ENCODE data around the gene ANXA2R. TPM values are rescaled to one million over a fixed set of nuclear protein-coding genes. Genes with fewer than 3 reads are reported as not detected.

The ANXA2R gene
- total RNA-seq, 2 experiments from 2014 or later = 8.0 to 10.4 TPM

DNA sequence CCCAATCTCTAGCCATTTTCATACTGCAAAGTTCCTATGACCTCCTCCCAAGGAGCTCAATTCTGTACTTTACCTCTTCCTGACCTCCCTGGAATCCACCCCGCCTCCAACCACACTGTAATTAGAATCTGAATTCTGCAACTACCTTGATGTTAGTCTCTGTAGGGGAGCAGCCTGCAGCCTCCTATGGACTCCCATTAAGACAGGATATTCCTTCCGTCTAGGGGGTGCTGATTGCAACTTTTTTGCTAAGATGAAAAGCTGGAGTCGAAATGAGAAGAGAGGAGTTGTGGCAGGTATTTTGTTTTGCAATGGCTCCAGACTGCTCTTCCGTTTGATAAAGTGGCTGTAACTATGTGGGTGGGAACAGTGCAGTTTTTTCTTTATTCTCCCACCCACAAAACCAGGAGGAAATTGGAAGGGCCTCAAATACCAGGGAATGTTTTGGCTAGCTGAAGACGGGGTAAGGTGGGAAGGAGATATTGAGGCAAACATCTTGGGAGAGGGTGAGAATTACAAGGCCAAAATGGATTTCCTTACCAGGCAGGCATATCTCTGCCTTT, 23.8 kb downstream of the ANXA2R start:
- Mint-ChIP-seq H3K4me1 (ENCODE audit: low read depth) (peaks cover 35% of the 10 kb centered on the region), H3K27ac (peak overlapping the region; percentile 99)
- POLR2A ChIA-PET = interaction anchor here (1.0 to 8.6 kb wide), 10 partner anchors 8 to 105 kb away, joined by 3 to 145 read pairs (median 22); partner anchors contain the start of genes ANXA2R and ZNF131

DNA sequence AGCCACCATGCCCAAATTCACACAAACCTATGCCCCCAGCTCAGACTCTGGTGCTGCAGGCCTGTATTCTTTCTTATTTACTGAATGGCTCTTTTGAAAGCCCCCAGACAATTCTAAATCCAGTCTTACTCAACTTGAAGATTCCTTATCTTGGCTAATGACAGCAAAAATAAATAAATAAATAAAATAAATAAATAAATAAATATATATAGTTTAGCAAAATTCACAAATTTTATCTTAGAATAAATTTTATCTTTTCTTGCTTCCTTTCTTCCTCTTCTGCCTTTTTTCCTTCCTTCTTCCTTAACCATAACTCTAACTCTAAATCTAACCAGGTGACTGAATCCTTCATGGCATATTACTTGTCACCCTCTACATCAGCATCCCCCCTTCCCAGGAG, 25.6 kb downstream of the ANXA2R start:
- intact Hi-C loops (cut with micrococcal nuclease) = no loop called here

More for the DNA sequence above, 23.8 kb downstream of the ANXA2R start:
- ATAC-seq = no peak
- intact Hi-C loops (cut with micrococcal nuclease) = no loop called here
- Mint-ChIP-seq H3K27me3 (no peaks in the 10 kb centered on the region), H3K9me3 (no peaks in the 10 kb centered on the region), H3K36me3 (ENCODE audit: low read depth) (no peaks in the 10 kb centered on the region), H3K4me3 (peak overlapping the region; percentile 96)
- TF ChIP-seq, protein P1, sequence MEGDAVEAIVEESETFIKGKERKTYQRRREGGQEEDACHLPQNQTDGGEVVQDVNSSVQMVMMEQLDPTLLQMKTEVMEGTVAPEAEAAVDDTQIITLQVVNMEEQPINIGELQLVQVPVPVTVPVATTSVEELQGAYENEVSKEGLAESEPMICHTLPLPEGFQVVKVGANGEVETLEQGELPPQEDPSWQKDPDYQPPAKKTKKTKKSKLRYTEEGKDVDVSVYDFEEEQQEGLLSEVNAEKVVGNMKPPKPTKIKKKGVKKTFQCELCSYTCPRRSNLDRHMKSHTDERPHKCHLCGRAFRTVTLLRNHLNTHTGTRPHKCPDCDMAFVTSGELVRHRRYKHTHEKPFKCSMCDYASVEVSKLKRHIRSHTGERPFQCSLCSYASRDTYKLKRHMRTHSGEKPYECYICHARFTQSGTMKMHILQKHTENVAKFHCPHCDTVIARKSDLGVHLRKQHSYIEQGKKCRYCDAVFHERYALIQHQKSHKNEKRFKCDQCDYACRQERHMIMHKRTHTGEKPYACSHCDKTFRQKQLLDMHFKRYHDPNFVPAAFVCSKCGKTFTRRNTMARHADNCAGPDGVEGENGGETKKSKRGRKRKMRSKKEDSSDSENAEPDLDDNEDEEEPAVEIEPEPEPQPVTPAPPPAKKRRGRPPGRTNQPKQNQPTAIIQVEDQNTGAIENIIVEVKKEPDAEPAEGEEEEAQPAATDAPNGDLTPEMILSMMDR (IDR thresholded peaks at IDR 0.05) = no peak
- DNase-seq = no peak
- CTCF ChIA-PET = interaction anchor here (1.0 to 9.1 kb wide), 6 partner anchors 9 to 107 kb away, joined by 3 to 132 read pairs (median 30); no protein-coding TSS in a partner anchor

DNA sequence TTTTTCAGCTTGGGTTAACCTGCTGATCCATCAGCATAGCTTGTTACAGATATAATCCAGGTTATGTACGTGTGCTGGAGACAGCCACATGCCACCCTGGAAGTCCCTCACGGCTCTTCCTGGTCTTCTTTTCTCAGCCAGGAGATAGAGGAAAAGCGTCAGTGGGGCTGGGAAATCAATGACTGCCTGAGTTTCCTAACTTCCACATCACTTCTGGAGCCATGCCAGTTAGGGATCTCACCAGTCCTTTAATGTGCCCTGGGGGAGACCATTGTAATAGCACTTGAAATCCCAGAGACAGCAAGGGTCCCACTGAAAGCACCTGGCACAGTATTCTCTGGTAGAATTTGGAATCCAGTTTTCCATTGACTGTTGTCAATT, 29.2 kb downstream of the ANXA2R start:
- H3K4me1 Mint-ChIP-seq (ENCODE audit: low read depth) = peaks cover 40% of the 10 kb centered on the region

More for the DNA sequence above, 25.6 kb downstream of the ANXA2R start:
- H3K27me3 Mint-ChIP-seq = no peaks in the 10 kb centered on the region
- TF ChIP-seq, protein P1 (IDR thresholded peaks at IDR 0.05) = no peak
- CTCF ChIA-PET = interaction anchor here (2.0 kb wide), 1 partner anchor 27 kb away, joined by 7 read pairs; no protein-coding TSS in a partner anchor
- peaks cover 43% of the 10 kb centered on the region for H3K4me1 Mint-ChIP-seq (ENCODE audit: low read depth)
- POLR2A ChIA-PET = interaction anchor here (8.6 kb wide), 1 partner anchor 28 kb away, joined by 96 read pairs; no protein-coding TSS in a partner anchor
- no peak overlapping the region for H3K27ac Mint-ChIP-seq
- no peaks in the 10 kb centered on the region for H3K9me3 Mint-ChIP-seq
- no peaks in the 10 kb centered on the region for H3K36me3 Mint-ChIP-seq (ENCODE audit: low read depth)
- H3K4me3 Mint-ChIP-seq = no peak overlapping the region
- no peak for ATAC-seq
- no peak for DNase-seq

DNA sequence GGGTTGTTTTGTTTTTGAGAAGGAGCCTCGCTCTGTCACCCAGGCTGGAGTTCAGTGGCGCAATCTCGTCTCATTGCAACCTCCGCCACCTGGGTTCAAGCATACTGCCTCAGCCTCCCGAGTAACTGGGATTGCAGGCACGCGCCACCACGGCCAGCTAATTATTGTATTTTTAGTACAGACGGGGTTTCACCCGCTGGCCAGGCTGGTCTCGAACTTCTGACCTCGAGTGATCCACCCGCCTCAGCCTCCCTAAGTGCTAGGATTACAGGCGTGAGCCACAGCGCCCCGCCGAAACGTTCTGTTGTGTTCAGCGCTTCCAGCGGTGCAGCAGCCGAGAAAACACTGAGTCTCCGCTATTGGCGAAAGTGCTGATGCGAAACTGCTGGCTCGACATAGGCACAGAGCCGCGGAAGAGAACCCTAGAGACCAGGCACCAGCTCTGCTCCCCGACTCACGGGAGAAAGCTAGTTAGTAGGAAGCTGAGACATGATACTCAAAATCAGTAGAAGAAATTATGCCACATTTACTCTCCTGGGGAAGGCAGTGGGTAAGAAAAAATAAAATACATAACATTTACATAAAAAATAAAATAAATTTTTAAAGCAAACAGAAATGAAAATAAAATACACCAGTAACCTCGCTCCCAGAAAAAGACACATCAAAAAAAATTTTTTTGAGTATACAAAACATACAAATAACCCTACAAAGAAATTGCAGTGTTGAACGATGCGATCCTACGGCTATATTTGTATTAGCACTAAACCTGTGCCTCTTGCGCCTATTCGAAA, 31.6 kb downstream of the ANXA2R start:
- intact Hi-C loops (cut with micrococcal nuclease) = loop anchor here (1.0 to 5.0 kb wide), 6 partner anchors 9 to 99 kb away; partner anchors contain the start of gene ANXA2R
- DNase-seq (peak; percentile 95), ATAC-seq (peak; percentile 70)
- TF ChIP-seq, protein P1 (IDR thresholded peaks at IDR 0.05) = no peak
- no peaks in the 10 kb centered on the region for H3K9me3 Mint-ChIP-seq
- peak overlapping the region; percentile 99 for H3K27ac Mint-ChIP-seq
- H3K4me1 Mint-ChIP-seq (ENCODE audit: low read depth) = peaks cover 30% of the 10 kb centered on the region
- no peaks in the 10 kb centered on the region for H3K36me3 Mint-ChIP-seq (ENCODE audit: low read depth)
- ChIA-PET CTCF (interaction anchor here (1.0 to 5.3 kb wide), 13 partner anchors 10 to 100 kb away, joined by 3 to 112 read pairs (median 6); no protein-coding TSS in a partner anchor), POLR2A (interaction anchor here (0.7 to 5.9 kb wide), 15 partner anchors 10 to 641 kb away, joined by 3 to 169 read pairs (median 7); partner anchors contain the start of gene ANXA2R)
- H3K27me3 Mint-ChIP-seq = no peaks in the 10 kb centered on the region
- peak overlapping the region; percentile 93 for H3K4me3 Mint-ChIP-seq

More for the DNA sequence above, 29.2 kb downstream of the ANXA2R start:
- ChIA-PET POLR2A (interaction anchor here (5.1 to 5.9 kb wide), 3 partner anchors 8 to 30 kb away, joined by 91 to 169 read pairs (median 95); partner anchors contain the start of gene ANXA2R), CTCF (interaction anchor here (0.6 to 0.7 kb wide), 2 partner anchors 30 to 61 kb away, joined by 3 read pairs; no protein-coding TSS in a partner anchor)
- Mint-ChIP-seq H3K36me3 (ENCODE audit: low read depth) (no peaks in the 10 kb centered on the region), H3K27ac (peak overlapping the region; percentile 91), H3K27me3 (no peaks in the 10 kb centered on the region), H3K9me3 (no peaks in the 10 kb centered on the region), H3K4me3 (peak overlapping the region; percentile 93)
- DNase-seq (no peak), ATAC-seq (no peak)
- TF ChIP-seq, protein P1 (IDR thresholded peaks at IDR 0.05) = peak; percentile 36
- intact Hi-C loops (cut with micrococcal nuclease) = no loop called here

Measured in activated CD8-positive, alpha-beta T cell treated with anti-CD3 and anti-CD28 coated beads for 36 hours (primary cell).